ENCODE data around the gene AMN.

GRCh38 chr14:102962111-102962627, 39.7 kb downstream of the AMN start:
- TF ChIP-seq CTCF (conservative IDR thresholded peaks at IDR 0.05) (no peak), ZFX (IDR thresholded peaks at IDR 0.05) (no peak)

All from C4-2B (cell line).